ENCODE measurements around the gene LRCH1.

- TF ChIP-seq CTCF (IDR thresholded peaks at IDR 0.05) (no peak), POLR2A (IDR thresholded peaks at IDR 0.05) (no peak)
These were observed 110.5 kb downstream of the LRCH1 start for GRCh38 chr13:46663206-46664037.
